OCI-LY3 (cell line): ENCODE measurements around the gene MR1.

Experiments
- CTCF ChIP-seq: fragments of 200-600, 300-600 bp; sonication (generic); IDR thresholded peaks from 2 replicates; pipeline ENCODE4 v1.5.1; 2014; ENCODE audit warnings: antibody characterized with exemption, low read length, low read depth
- EZH2phosphoT487 ChIP-seq: fragments of 200-600 bp; shearing (Covaris generic); IDR thresholded peaks from 2 replicates; pipeline ENCODE4 v1.6.1; 2018; ENCODE audit warnings: antibody characterized with exemption, mixed run types, low read depth

GRCh38 chr1:181013144-181013543 lies 20.6 kb upstream of the MR1 start:
- TF ChIP-seq CTCF (no peak), EZH2phosphoT487 (no peak)
